Mesenteric fat pad (tissue), 1 donor: Measurements from ENCODE around the gene SMYD1. TPM values are rescaled to one million over a fixed set of nuclear protein-coding genes. Genes with fewer than 3 reads are reported as not detected.
"Not testable (repeated sequence)": the region's sequence is repeated elsewhere in the genome, so short reads cannot be mapped to it uniquely, and the experiment has no call there.

Experiments used
- DNase-seq: peaks from one replicate; pipeline ENCODE4 v3.0.0-alpha.2; 2020; ENCODE audit warnings: low spot score
- long read RNA-seq: library from polyadenylated mRNA; unstranded; transcript quantifications from one replicate; pipeline ENCODE4 v2.0.0, GENCODE V29; 2020
- total RNA-seq: library from RNA; stranded (reverse); fragmentation: NEBNext Ultra II Directional; extraction: Animal tissue kit (Norgen Biotek cat#: 25700); gene quantifications from one replicate; pipeline ENCODE4 v1.2.1, GENCODE V29; 2021
- donor health status: DM: yes; HTN: yes; CAD: no.

Gene SMYD1
- not detected for total RNA-seq
- long read RNA-seq: 0 reads

- no peak for DNase-seq
Observed at GRCh38 chr2:88067598-88067997, at the start of gene SMYD1. TSS of gene SMYD1 (plus strand) at chr2:88067825. CDS start at chr2:88067865, 40 bp downstream.

GRCh38 chr2:88018077-88018805 is 49.4 kb upstream of the SMYD1 start:
- not testable (repeated sequence) for DNase-seq

- DNase-seq: peak; percentile 72
Observed at GRCh38 chr2:88018909-88019308, 48.7 kb upstream of the SMYD1 start.

DNA sequence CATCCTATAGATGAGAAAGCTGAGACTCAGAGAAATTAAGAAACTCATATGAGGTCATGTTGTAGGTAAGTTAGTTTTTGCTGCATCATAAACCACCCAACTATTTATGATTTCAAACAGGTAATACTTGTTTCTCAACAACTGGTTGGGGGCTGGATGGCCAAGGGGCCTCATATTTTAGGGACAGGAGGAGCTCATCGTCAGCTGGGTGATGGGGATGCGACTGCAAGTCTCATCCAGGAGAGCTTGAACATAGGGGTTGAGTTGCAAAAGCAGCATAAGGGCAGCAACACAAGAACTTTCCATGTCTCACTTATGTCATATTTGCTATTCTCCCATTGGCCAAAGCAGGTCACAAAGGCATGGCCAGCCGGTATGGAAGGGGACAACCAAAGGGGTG is 47.6 kb upstream of the SMYD1 start:
- DNase-seq: peak; percentile 57

DNA sequence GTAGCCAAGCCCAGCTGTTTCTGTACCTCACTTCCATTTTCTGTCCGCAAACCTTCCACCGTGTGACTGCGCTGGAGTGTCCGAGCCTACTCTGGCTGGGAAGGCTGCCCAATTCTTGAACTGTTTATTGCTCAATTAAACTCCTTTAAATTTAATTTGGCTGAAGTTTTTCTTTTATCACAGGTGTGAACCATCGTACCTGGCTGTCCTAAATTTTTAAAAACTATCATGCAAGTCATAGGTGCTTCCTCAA is 45.0 kb upstream of the SMYD1 start:
- DNase-seq: peak; percentile 24

- DNase-seq: peak; percentile 33
Observed at GRCh38 chr2:88024509-88024908, 43.1 kb upstream of the SMYD1 start.

- DNase-seq: no peak
Observed at GRCh38 chr2:88027697-88028389, 39.8 kb upstream of the SMYD1 start.

DNA sequence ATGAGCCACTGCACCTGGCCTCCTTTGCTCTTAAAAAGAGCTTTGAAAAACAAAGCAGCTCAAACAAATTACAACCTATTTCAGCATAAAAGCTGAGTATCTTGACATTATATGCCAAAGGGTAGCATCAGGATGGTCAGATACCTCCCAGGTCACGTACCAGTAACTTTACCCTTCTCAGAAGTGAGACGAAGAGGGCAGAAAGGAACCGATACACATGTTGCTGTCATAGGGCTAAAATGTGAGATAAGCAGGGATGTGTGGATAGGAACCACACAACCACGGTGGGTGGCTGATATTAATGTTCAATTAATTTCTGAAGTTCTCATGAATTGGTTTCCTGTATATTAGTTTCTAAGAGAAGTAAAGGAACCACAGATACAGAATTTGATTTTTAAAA is 38.7 kb upstream of the SMYD1 start:
- no peak for DNase-seq

DNA sequence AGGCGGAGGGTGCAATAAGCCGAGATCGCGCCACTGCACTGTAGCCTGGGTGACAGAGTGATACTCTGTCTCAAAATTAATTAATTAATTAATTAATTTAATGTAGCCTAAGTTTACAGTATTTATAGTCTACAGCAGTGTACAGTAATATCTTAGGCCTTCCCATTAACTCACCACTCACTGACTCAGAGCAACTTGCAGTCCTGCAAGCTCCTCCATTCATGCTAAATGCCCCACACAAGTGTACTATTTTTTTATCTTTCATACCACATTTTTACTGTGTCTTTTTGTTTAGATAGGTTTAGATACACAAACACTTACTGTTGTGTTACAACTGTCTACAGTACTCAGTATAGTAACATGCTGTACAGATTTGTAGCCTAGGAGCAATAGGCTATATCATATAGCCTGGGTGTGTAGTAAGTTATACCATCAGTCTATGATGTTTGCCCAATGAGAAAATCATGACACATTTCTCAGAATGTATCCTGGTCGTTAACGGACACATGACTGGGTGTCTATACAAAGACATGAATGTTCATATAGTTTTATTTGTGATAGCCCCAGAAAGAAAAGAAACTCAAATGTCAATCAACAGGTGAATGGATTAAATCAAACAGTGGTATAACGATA is 35.4 kb upstream of the SMYD1 start:
- DNase-seq: no peak

GRCh38 chr2:88036182-88036581 is 31.4 kb upstream of the SMYD1 start:
- no peak for DNase-seq

DNA sequence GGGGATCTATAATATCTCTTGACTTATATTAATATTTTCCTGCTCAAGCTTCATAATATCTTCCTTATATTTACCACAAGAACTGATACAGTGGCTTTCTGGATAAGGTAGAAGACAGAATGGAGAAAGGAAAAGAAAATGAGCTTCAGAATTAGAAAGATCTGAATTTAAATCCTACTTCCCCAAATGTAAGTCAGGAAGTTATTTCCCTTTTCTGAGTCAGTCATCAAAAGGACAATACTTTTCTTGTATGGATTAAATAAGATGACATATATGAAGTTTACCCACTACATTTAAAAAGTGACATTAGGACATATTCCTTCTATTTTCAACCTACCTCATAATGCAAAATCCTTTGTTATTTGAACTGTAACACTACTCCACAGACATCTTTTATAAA is 31.0 kb upstream of the SMYD1 start:
- no peak for DNase-seq

DNA sequence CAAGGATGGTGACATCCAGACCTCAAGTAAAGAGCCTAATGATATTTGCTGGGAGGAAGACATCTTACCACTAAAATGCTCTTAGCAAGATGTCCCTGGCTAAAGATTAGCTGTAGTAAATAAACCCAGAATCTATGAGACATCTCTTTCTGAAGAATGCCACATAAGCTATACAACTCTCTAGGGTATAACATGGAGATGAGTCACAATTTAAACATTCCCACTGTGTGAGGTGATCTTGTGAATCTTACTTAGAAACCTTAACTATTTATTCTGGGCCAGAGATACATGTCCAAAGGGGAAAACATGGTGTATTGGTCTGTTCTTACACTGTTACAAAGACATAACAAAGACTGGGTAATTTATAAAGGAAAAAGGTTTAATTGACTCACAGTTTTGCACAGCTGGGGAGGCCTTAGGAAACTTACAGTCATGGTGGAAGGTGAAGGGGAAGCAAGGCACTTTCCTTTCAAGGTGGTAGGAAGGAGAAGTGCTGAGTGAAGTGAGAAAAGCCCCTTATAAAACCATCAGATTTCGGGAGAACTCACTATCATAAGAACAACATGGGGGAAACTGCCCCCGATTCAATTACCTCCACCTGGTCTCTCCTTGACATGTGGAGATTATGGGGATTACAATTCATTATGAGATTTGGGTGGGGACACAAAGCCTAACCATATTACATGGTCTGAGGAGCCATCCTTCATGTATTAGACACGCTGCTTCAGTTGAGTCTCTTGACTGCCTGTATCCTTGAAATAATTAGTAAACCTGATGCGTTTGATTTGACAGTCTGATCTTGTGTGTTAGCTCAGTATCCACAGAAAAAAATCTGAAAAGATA is 29.1 kb upstream of the SMYD1 start:
- no peak for DNase-seq

- DNase-seq: no peak
Observed at GRCh38 chr2:88042476-88042875, 25.1 kb upstream of the SMYD1 start.

DNA sequence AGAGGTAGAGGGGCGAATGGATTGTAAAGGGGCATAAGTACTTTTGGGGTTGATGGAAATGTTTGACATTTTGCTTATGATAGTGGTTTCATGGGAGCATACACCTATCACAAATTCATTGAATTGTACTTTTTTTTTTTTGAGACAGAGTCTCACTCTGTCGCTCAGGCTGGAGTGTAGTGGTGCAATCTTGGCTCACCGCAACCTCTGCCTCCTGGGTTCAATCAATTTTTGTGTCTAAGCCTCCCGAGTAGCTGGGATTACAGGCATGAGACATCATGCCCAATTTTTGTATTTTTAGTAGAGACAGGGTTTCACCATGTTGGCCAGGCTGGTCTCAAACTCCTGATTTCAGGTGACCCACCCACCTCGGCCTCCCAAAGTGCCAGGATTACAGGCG is 22.1 kb upstream of the SMYD1 start:
- not testable (repeated sequence) for DNase-seq

DNA sequence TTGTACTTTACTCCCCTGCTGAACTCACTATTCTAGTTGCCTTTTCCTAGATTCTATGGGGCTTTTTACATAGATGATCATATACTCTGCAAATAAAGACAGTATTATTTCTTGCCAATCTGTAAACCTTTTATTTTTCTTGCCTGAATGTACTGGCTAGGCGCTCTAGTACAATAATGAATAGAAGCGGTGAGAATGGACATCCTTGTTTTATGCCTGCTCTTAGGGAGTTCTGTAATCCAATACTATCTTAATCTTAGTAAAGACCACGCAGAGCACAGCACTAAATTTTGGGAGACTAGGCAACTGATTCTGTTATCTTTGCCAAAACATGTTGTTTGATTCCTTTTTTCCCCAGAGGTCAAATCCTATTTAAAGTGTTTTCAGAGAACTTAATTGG is 19.1 kb upstream of the SMYD1 start:
- DNase-seq: no peak

DNA sequence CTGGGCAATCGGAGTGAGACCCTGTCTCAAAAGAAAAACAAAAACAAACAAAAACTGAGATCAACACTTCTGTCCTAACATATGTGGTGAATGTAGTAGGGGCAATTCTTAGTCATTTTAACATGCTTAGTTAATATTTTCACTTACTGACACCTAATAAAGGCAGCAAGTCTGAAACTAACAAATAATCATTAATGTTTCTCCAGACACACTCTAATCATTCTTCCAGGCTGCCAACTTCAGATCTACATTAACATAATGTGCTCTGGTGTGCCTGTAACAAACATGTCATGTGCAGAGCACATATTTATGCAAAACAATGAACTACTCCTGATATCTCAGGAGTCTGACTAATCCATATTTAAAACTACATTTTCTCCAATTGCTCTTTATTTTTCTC is 18.0 kb upstream of the SMYD1 start:
- no peak for DNase-seq

DNA sequence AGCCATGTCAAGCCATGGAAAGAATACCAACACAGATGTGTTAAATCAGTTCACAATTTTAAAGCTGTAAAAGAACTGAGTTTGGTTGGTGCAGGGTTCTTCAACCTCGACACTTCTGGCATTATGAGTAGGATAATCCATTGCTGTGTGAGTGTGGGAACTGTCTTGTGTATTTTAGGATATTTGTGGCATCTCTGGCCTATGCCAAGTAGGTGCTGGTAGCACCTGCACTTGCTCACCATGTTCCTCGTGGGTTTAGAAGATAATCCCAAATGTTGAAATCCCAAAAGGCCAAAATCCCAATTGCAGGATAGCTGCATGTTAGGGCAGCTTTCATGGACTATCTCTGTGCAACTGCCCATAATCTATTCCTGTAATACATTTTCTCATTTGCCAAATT is 15.8 kb upstream of the SMYD1 start:
- DNase-seq: no peak

- no peak for DNase-seq
Observed at GRCh38 chr2:88053296-88053695, 14.3 kb upstream of the SMYD1 start.

- DNase-seq: no peak
Observed at GRCh38 chr2:88053934-88054781, 13.5 kb upstream of the SMYD1 start.

GRCh38 chr2:88054782-88055370 is 12.7 kb upstream of the SMYD1 start:
- no peak for DNase-seq
